PC-9 (cell line): Measurements from ENCODE around the gene ZNF438. TPM values are rescaled to one million over a fixed set of nuclear protein-coding genes. Genes with fewer than 3 reads are reported as not detected.
"Not testable (repeated sequence)": the region's sequence is repeated elsewhere in the genome, so short reads cannot be mapped to it uniquely, and the experiment has no call there.

Source experiments
- BruUV-seq: library from RNA; stranded (reverse); fragments of 400-500 nt; replicated peaks from 2 replicates; lab custom pipeline; 2021; lab: Mats Ljungman, UMichigan
- CTCF ChIA-PET: fragments of 300-600 bp; sonication (Branson Sonifier 250); formaldehyde crosslinking; loops from one replicate; lab custom pipeline; 2022; ENCODE audit warnings: antibody characterized with exemption; lab: Charles Lee
- POLR2A ChIA-PET: fragments of 300-600 bp; sonication (Branson Sonifier 250); formaldehyde crosslinking; loops from one replicate; lab custom pipeline; 2022; ENCODE audit warnings: antibody characterized with exemption; ENCODE audit not compliant: unreplicated experiment; lab: Charles Lee
- DNase-seq, 2 experiments: peaks; one replicate each; pipeline versions ENCODE4 v3.0.0 to v3.0.0-alpha.2; 2015 to 2022; ENCODE audit warnings: mixed read lengths in 1 of 2
- H2AFZ ChIP-seq: fragments of 200-600 bp; sonication (generic); 2 replicates; pipeline ENCODE4 v1.8.1; 2017; ENCODE audit warnings: antibody characterized with exemption
- H3F3A ChIP-seq: fragments of 200-600 bp; sonication (generic); 2 replicates; pipeline ENCODE4 v1.8.1; 2017; ENCODE audit warnings: antibody characterized with exemption, mild to moderate bottlenecking, low read depth; ENCODE audit not compliant: insufficient read depth
- H3K27ac ChIP-seq: fragments of 200-600 bp; sonication (generic); 2 replicates; pipeline ENCODE4 v1.6.1; 2016; ENCODE audit warnings: mixed run types
- H3K27me3 ChIP-seq: fragments of 200-600 bp; sonication (generic); 2 replicates; pipeline ENCODE4 v1.6.1; 2016; ENCODE audit warnings: low read depth, mixed run types; ENCODE audit not compliant: insufficient read depth
- H3K36me3 ChIP-seq: fragments of 200-600 bp; sonication (generic); 2 replicates; pipeline ENCODE4 v1.6.1; 2016; ENCODE audit warnings: low read depth, mixed run types
- H3K4me1 ChIP-seq: fragments of 200-600 bp; sonication (generic); replicated peaks from 2 replicates; pipeline ENCODE4 v1.6.1; 2016; ENCODE audit warnings: mixed run types; ENCODE audit not compliant: insufficient read depth
- H3K4me2 ChIP-seq: fragments of 200-600 bp; sonication (generic); 2 replicates; pipeline ENCODE4 v1.6.1; 2017; ENCODE audit warnings: mixed run types
- H3K4me3 ChIP-seq: fragments of 200-600 bp; sonication (generic); 2 replicates; pipeline ENCODE4 v1.6.1; 2016; ENCODE audit warnings: mixed run types
- H3K79me2 ChIP-seq: fragments of 200-600 bp; sonication (generic); 2 replicates; pipeline ENCODE4 v1.6.1; 2017; ENCODE audit warnings: low read depth, mixed run types
- H3K9me2 ChIP-seq: fragments of 200-600 bp; sonication (generic); 2 replicates; pipeline ENCODE4 v1.8.1; 2017; ENCODE audit warnings: mild to moderate bottlenecking; ENCODE audit not compliant: insufficient read depth
- H3K9me3 ChIP-seq: fragments of 200-600 bp; sonication (generic); 2 replicates; pipeline ENCODE4 v1.8.1; 2016; ENCODE audit warnings: low read depth; ENCODE audit not compliant: insufficient read depth
- H4K20me1 ChIP-seq: fragments of 200-600 bp; sonication (generic); 2 replicates; pipeline ENCODE4 v1.8.1; 2017; ENCODE audit not compliant: insufficient read depth
- EZH2 ChIP-seq: fragments of 200-600 bp; sonication (generic); IDR thresholded peaks from 2 replicates; pipeline ENCODE4 v1.8.0; 2017; ENCODE audit warnings: antibody characterized with exemption, low read depth
- intact Hi-C: fragments of 100-400 bp; cut with micrococcal nuclease; formaldehyde crosslinking; loops from one replicate; pipeline ENCODE4 v1.10.0; 2022; ENCODE audit not compliant: unreplicated experiment
- total RNA-seq: library from RNA; stranded (reverse); gene quantifications from 2 replicates; pipeline ENCODE4 v1.2.3, GENCODE V29; 2021
- TF ChIP-seq, protein P1 (sequence below): fragments of 200-600 bp; sonication (generic); conservative IDR thresholded peaks from 2 replicates; pipeline ENCODE4 v1.6.1; 2017; ENCODE audit warnings: mixed run types, antibody characterized with exemption, mild to moderate bottlenecking, moderate library complexity

ZNF438 gene
- total RNA-seq, 1 experiment from 2014 or later, result 4.7 TPM

- TF ChIP-seq, protein P1, sequence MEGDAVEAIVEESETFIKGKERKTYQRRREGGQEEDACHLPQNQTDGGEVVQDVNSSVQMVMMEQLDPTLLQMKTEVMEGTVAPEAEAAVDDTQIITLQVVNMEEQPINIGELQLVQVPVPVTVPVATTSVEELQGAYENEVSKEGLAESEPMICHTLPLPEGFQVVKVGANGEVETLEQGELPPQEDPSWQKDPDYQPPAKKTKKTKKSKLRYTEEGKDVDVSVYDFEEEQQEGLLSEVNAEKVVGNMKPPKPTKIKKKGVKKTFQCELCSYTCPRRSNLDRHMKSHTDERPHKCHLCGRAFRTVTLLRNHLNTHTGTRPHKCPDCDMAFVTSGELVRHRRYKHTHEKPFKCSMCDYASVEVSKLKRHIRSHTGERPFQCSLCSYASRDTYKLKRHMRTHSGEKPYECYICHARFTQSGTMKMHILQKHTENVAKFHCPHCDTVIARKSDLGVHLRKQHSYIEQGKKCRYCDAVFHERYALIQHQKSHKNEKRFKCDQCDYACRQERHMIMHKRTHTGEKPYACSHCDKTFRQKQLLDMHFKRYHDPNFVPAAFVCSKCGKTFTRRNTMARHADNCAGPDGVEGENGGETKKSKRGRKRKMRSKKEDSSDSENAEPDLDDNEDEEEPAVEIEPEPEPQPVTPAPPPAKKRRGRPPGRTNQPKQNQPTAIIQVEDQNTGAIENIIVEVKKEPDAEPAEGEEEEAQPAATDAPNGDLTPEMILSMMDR, result no peak
- no peak for TF ChIP-seq EZH2
- Histone ChIP-seq H3K79me2 (no peaks in the 10 kb centered on the region), H2AFZ (no peak overlapping the region), H3K9me3 (no peaks in the 10 kb centered on the region), H4K20me1 (no peaks in the 10 kb centered on the region), H3K9me2 (no peaks in the 10 kb centered on the region), H3K4me2 (peak overlapping the region; percentile 41), H3K27me3 (no peaks in the 10 kb centered on the region), H3K36me3 (no peaks in the 10 kb centered on the region), H3K4me3 (no peak overlapping the region; the same call in 1 of the 2 replicates), H3K27ac (peak overlapping the region; percentile 83), H3K4me1 (peaks cover 31% of the 10 kb centered on the region), H3F3A (peaks cover 24% of the 10 kb centered on the region)
- no TSS peak for BruUV-seq
- CTCF ChIA-PET, result interaction anchor here (0.5 kb wide), 1 partner anchor 820 kb away, joined by 3 read pairs; no protein-coding TSS in a partner anchor
- DNase-seq, result peak in 1 of 2 experiments; percentile 63
- intact Hi-C loops, result no loop called here
- POLR2A ChIA-PET, result interaction anchor here (0.6 to 0.7 kb wide), 3 partner anchors 38 to 1718 kb away, joined by 3 to 6 read pairs (median 4); no protein-coding TSS in a partner anchor
Observed at GRCh38 chr10:30985512-30985911, 46.2 kb downstream of the ZNF438 start.

DNA sequence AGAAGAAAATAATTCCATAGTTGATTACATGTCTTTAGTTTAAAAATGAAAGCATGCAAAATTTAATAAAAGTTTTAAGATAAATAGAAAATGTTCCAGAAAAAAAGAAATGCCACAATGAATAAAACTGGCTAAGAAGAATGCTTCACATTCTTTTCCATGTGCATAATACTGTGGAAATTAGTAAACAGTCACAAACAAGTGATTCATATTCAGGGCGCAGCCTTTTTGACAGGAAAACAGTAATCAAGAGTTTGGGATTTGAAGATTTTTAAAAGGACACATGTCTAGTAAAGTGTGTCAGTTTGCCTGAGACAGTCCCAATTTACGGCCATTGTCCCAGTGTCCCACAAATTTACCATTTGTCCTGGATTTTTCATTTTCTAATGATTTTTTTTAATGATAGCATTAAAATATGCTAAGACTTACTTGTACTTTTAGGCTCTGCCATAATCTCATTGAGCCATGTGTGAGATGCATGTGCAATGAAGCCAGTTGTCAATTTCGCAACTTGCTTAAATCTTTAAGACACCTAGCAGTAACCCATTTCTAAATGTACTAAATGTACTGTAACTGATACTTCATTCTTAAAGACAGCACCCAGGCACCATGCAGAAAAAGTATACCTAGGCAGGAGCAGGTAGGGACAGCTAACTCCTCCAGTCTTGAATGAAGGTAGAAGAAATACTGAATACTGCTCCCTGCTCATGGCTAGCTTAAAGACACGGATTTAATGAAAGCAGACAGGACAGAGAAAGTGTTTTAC is 46.9 kb downstream of the ZNF438 start:
- Histone ChIP-seq H3K4me3 (no peak overlapping the region), H3K9me2 (no peaks in the 10 kb centered on the region), H3K27ac (peak overlapping the region; percentile 83), H3K36me3 (no peaks in the 10 kb centered on the region), H3K79me2 (no peaks in the 10 kb centered on the region), H3K4me1 (peaks cover 31% of the 10 kb centered on the region), H3F3A (peaks cover 24% of the 10 kb centered on the region), H4K20me1 (no peaks in the 10 kb centered on the region), H2AFZ (no peak overlapping the region), H3K4me2 (peak overlapping the region; percentile 41; the same call in 1 of the 2 replicates), H3K9me3 (no peaks in the 10 kb centered on the region), H3K27me3 (no peaks in the 10 kb centered on the region)
- intact Hi-C loops, result no loop called here
- POLR2A ChIA-PET, result no interaction called here
- TF ChIP-seq EZH2, result no peak
- TF ChIP-seq, protein P1, result no peak
- CTCF ChIA-PET, result no interaction called here
- no TSS peak for BruUV-seq
- no peak for DNase-seq

DNA sequence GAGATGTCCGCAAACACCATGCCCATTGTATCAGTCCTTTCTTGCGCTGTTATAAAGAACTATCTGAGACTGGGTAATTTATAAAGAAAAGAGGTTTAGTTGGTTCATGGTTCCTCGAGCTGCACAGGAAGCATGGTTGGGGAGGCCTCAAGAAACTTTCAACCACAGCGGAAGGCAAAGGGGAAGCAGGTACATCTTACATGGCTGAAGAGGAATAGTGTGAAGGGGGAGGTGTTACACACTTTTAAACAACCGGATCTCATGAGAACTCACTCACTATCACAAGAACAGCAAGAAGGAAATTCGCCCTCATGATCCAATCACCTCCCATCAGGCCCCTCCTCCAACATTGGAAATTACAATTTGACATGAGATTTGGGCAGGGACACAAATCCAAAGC is 48.5 kb downstream of the ZNF438 start:
- Histone ChIP-seq H3K4me1 (peaks cover 31% of the 10 kb centered on the region), H3F3A (peaks cover 24% of the 10 kb centered on the region)
- CTCF ChIA-PET, H3K36me3 ChIP-seq, intact Hi-C loops, H3K27ac ChIP-seq, H3K4me2 ChIP-seq, H3K79me2 ChIP-seq, H3K4me3 ChIP-seq, H3K9me2 ChIP-seq, DNase-seq, H3K27me3 ChIP-seq, H2AFZ ChIP-seq, H4K20me1 ChIP-seq, H3K9me3 ChIP-seq, POLR2A ChIA-PET, BruUV-seq: not testable (repeated sequence)
